PFSK-1 (cell line): ENCODE measurements around the gene ATRIP.

Experiments used
- FOXP2 ChIP-seq: optimal IDR thresholded peaks from 2 replicates; pipeline ENCODE3; 2011; ENCODE audit warnings: borderline replicate concordance, control low read depth, inconsistent platforms; ENCODE audit not compliant: insufficient read depth; ENCODE audit errors: extremely low read length, extremely low read depth
- POLR2AphosphoS5 ChIP-seq: IDR thresholded peaks from 2 replicates; pipeline ENCODE4 v1.6.1; 2012; ENCODE audit warnings: low read depth, mild to moderate bottlenecking, control low read depth, low read length, moderate library complexity
- REST ChIP-seq, 2 experiments: IDR thresholded peaks; 2 replicates each; pipeline versions ENCODE4 v1.6.1 to v1.8.0; 2011 to 2012; ENCODE audit warnings: low read depth in 2 of 2, low read length in 2 of 2, control low read depth in 1 of 2, inconsistent platforms in 1 of 2, mild to moderate bottlenecking in 1 of 2, moderate library complexity in 1 of 2; ENCODE audit not compliant: insufficient read depth in 1 of 2
- SIN3A ChIP-seq: IDR thresholded peaks from 2 replicates; pipeline ENCODE4 v1.6.1; 2012; ENCODE audit warnings: mild to moderate bottlenecking, low read length, moderate library complexity, borderline replicate concordance; ENCODE audit not compliant: insufficient read depth
- TAF1 ChIP-seq: IDR thresholded peaks from 2 replicates; pipeline ENCODE4 v1.6.1; 2012; ENCODE audit warnings: low read length, control low read depth, borderline replicate concordance; ENCODE audit not compliant: insufficient read depth

GRCh38 chr3:48436855-48437254, 9.7 kb upstream of the ATRIP start:
- TF ChIP-seq POLR2AphosphoS5 (no peak), SIN3A (no peak), REST (IDR thresholded peaks at IDR 0.05; ENCODE audit: insufficient read depth in 1 of 2, low read depth in 2 of 2, low read length in 2 of 2) (no peak), TAF1 (no peak), FOXP2 (no peak)
